Measurements from ENCODE around the gene TMEM190. TPM values are rescaled to one million over a fixed set of nuclear protein-coding genes. Genes with fewer than 3 reads are reported as not detected.

The TMEM190 gene
- polyA plus RNA-seq, 1 experiment = 1.3 TPM

GRCh38 chr19:55344444-55344843 is 32.2 kb upstream of the TMEM190 start:
- POLR2A ChIA-PET = interaction anchor here (0.6 kb wide), 1 partner anchor 21 kb away, joined by 9 read pairs; no protein-coding TSS in a partner anchor
- 0 out of 2 replicates have a peak, but pooled peaks have one; percentile 4 for TF ChIP-seq CTCF (IDR thresholded peaks at IDR 0.05; ENCODE audit: insufficient read depth, low read depth, low read length)
- Histone ChIP-seq H3K36me3 (ENCODE audit: control insufficient read depth, insufficient read depth, low read length) (peaks cover 18% of the 10 kb centered on the region), H3K27me3 (ENCODE audit: control insufficient read depth, insufficient read depth, low read length) (no peaks in the 10 kb centered on the region), H3K4me3 (ENCODE audit: low read depth, low read length) (no peak overlapping the region)
- CTCF ChIA-PET = interaction anchor here (1.0 to 1.3 kb wide), 2 partner anchors 12 to 20 kb away, joined by 3 read pairs; no protein-coding TSS in a partner anchor
- DNase-seq (ENCODE audit: low read depth) = no peak

GRCh38 chr19:55345101-55345817 is 31.4 kb upstream of the TMEM190 start:
- POLR2A ChIA-PET = interaction anchor here (0.6 kb wide), 1 partner anchor 22 kb away, joined by 9 read pairs; no protein-coding TSS in a partner anchor
- CTCF ChIA-PET = interaction anchor here (1.3 kb wide), 1 partner anchor 13 kb away, joined by 3 read pairs; no protein-coding TSS in a partner anchor
- no peaks in the 10 kb centered on the region for H3K27me3 ChIP-seq (ENCODE audit: control insufficient read depth, insufficient read depth, low read length)
- peaks cover 18% of the 10 kb centered on the region for H3K36me3 ChIP-seq (ENCODE audit: control insufficient read depth, insufficient read depth, low read length)
- H3K4me3 ChIP-seq (ENCODE audit: low read depth, low read length) = no peak overlapping the region
- no peak for DNase-seq (ENCODE audit: low read depth)
- TF ChIP-seq CTCF (IDR thresholded peaks at IDR 0.05; ENCODE audit: insufficient read depth, low read depth, low read length) = no peak

GRCh38 chr19:55345818-55346724 is 30.6 kb upstream of the TMEM190 start:
- Histone ChIP-seq H3K4me3 (ENCODE audit: low read depth, low read length) (no peak overlapping the region), H3K27me3 (ENCODE audit: control insufficient read depth, insufficient read depth, low read length) (no peaks in the 10 kb centered on the region), H3K36me3 (ENCODE audit: control insufficient read depth, insufficient read depth, low read length) (peaks cover 18% of the 10 kb centered on the region)
- TF ChIP-seq CTCF (IDR thresholded peaks at IDR 0.05; ENCODE audit: insufficient read depth, low read depth, low read length) = no peak
- POLR2A ChIA-PET = no interaction called here
- CTCF ChIA-PET = no interaction called here
- no peak for DNase-seq (ENCODE audit: low read depth)

- CTCF ChIA-PET = no interaction called here
- TF ChIP-seq CTCF (IDR thresholded peaks at IDR 0.05; ENCODE audit: insufficient read depth, low read depth, low read length) = no peak
- POLR2A ChIA-PET = no interaction called here
- H3K4me3 ChIP-seq (ENCODE audit: low read depth, low read length) = no peak overlapping the region
- peaks cover 16% of the 10 kb centered on the region for H3K36me3 ChIP-seq (ENCODE audit: control insufficient read depth, insufficient read depth, low read length)
- no peak for DNase-seq (ENCODE audit: low read depth)
- H3K27me3 ChIP-seq (ENCODE audit: control insufficient read depth, insufficient read depth, low read length) = 0 out of 2 replicates have a peak, but pooled peaks cover 1% of the 10 kb centered on the region
Observed at GRCh38 chr19:55346725-55347441, 29.7 kb upstream of the TMEM190 start.
